ENCODE results near the gene SERINC5.

Gene SERINC5

GRCh38 chr5:80251636-80252035, 4.2 kb downstream of the SERINC5 start (continued):
- TF ChIP-seq RARB (CRISPR knock-in tag; IDR thresholded peaks at IDR 0.05): no peak
- no peak for TF ChIP-seq ZNF8 (CRISPR knock-in tag; IDR thresholded peaks at IDR 0.05)
- no peak for TF ChIP-seq PATZ1 (CRISPR knock-in tag; IDR thresholded peaks at IDR 0.05; ENCODE audit: borderline replicate concordance)
- no peak for TF ChIP-seq ZC3H10 (CRISPR knock-in tag; IDR thresholded peaks at IDR 0.05)
- TF ChIP-seq ESRRG (CRISPR knock-in tag; IDR thresholded peaks at IDR 0.05): no peak
- TF ChIP-seq GLIS3 (CRISPR knock-in tag; IDR thresholded peaks at IDR 0.05): no peak
- no peak for TF ChIP-seq TOX (CRISPR knock-in tag; IDR thresholded peaks at IDR 0.05; ENCODE audit: borderline replicate concordance)
- no peak for TF ChIP-seq ZNF565 (CRISPR knock-in tag; conservative IDR thresholded peaks at IDR 0.05; ENCODE audit: low read depth)

GRCh38 chr5:80250801-80251200, 5.0 kb downstream of the SERINC5 start:
- ATAC-seq: no peak
- TF ChIP-seq ZFP3 (CRISPR knock-in tag; IDR thresholded peaks at IDR 0.05): no peak
- no peak for TF ChIP-seq ZNF8 (CRISPR knock-in tag; IDR thresholded peaks at IDR 0.05)
- no peak for TF ChIP-seq ZNF565 (CRISPR knock-in tag; conservative IDR thresholded peaks at IDR 0.05; ENCODE audit: low read depth)
- no peak for TF ChIP-seq TCF4 (CRISPR knock-in tag; IDR thresholded peaks at IDR 0.05; ENCODE audit: borderline replicate concordance)
- TF ChIP-seq ZC3H10 (CRISPR knock-in tag; IDR thresholded peaks at IDR 0.05): no peak
- TF ChIP-seq GLIS3 (CRISPR knock-in tag; IDR thresholded peaks at IDR 0.05): no peak
- TF ChIP-seq RARB (CRISPR knock-in tag; IDR thresholded peaks at IDR 0.05): no peak
- no peak for TF ChIP-seq TOX (CRISPR knock-in tag; IDR thresholded peaks at IDR 0.05; ENCODE audit: borderline replicate concordance)
- TF ChIP-seq CSDC2 (CRISPR knock-in tag; IDR thresholded peaks at IDR 0.05): no peak
- TF ChIP-seq ISL1 (CRISPR knock-in tag; IDR thresholded peaks at IDR 0.05): no peak
- TF ChIP-seq BACH2 (CRISPR knock-in tag; IDR thresholded peaks at IDR 0.05; ENCODE audit: borderline replicate concordance): no peak
- TF ChIP-seq ESRRG (CRISPR knock-in tag; IDR thresholded peaks at IDR 0.05): no peak
- no peak for TF ChIP-seq PATZ1 (CRISPR knock-in tag; IDR thresholded peaks at IDR 0.05; ENCODE audit: borderline replicate concordance)
- TF ChIP-seq TSHZ2 (CRISPR knock-in tag; IDR thresholded peaks at IDR 0.05): no peak
- TF ChIP-seq POU6F1 (CRISPR knock-in tag; IDR thresholded peaks at IDR 0.05; ENCODE audit: borderline replicate concordance, low read depth): no peak

GRCh38 chr5:80249901-80250300, 5.9 kb downstream of the SERINC5 start:
- ATAC-seq: no peak
- TF ChIP-seq GLIS3 (CRISPR knock-in tag; IDR thresholded peaks at IDR 0.05) (no peak), ZFP3 (CRISPR knock-in tag; IDR thresholded peaks at IDR 0.05) (no peak), ZNF70 (CRISPR knock-in tag; IDR thresholded peaks at IDR 0.05) (no peak), CREB5 (CRISPR knock-in tag; IDR thresholded peaks at IDR 0.05; ENCODE audit: low read depth) (no peak), ISL1 (CRISPR knock-in tag; IDR thresholded peaks at IDR 0.05) (no peak), ZNF565 (CRISPR knock-in tag; conservative IDR thresholded peaks at IDR 0.05; ENCODE audit: low read depth) (no peak), BACH2 (CRISPR knock-in tag; IDR thresholded peaks at IDR 0.05; ENCODE audit: borderline replicate concordance) (no peak)

- no peak for ATAC-seq
- TF ChIP-seq TOX (CRISPR knock-in tag; IDR thresholded peaks at IDR 0.05; ENCODE audit: borderline replicate concordance) (no peak), PPARA (CRISPR knock-in tag; IDR thresholded peaks at IDR 0.05; ENCODE audit: borderline replicate concordance) (no peak), BACH2 (CRISPR knock-in tag; IDR thresholded peaks at IDR 0.05; ENCODE audit: borderline replicate concordance) (no peak), CREB5 (CRISPR knock-in tag; IDR thresholded peaks at IDR 0.05; ENCODE audit: low read depth) (no peak), PATZ1 (CRISPR knock-in tag; IDR thresholded peaks at IDR 0.05; ENCODE audit: borderline replicate concordance) (no peak), CSDC2 (CRISPR knock-in tag; IDR thresholded peaks at IDR 0.05) (no peak), ZFP3 (CRISPR knock-in tag; IDR thresholded peaks at IDR 0.05) (no peak), TCF4 (CRISPR knock-in tag; IDR thresholded peaks at IDR 0.05; ENCODE audit: borderline replicate concordance) (no peak), ZNF70 (CRISPR knock-in tag; IDR thresholded peaks at IDR 0.05) (no peak), OSR1 (CRISPR knock-in tag; IDR thresholded peaks at IDR 0.05) (no peak), SNAI2 (CRISPR knock-in tag; IDR thresholded peaks at IDR 0.05) (no peak), ZNF565 (CRISPR knock-in tag; conservative IDR thresholded peaks at IDR 0.05; ENCODE audit: low read depth) (no peak)
Measured at GRCh38 chr5:80248378-80248777, 7.5 kb downstream of the SERINC5 start.

Data from SK-N-SH treated with all-trans-retinoic acid at 6 μM for 48 hours (cell line).